HL-60 (cell line): ENCODE measurements around the gene KSR2.

Source experiments
- DNase-seq, 2 experiments: peaks; one replicate each; pipeline ENCODE4 v3.0.0-alpha.2; 2010 to 2020; ENCODE audit warnings: low read depth in 1 of 2, low spot score in 1 of 2
- H3K27ac ChIP-seq: fragments of 250-450 bp; sonication (Bioruptor Pico); replicated peaks from 2 replicates; pipeline ENCODE4 v1.5.1; 2020; ENCODE audit warnings: mild to moderate bottlenecking, moderate library complexity
- H3K27me3 ChIP-seq: fragments of 250-450 bp; sonication (Bioruptor Pico); 2 replicates; pipeline ENCODE4 v1.5.1; 2021; ENCODE audit warnings: mild to moderate bottlenecking, moderate library complexity; ENCODE audit not compliant: insufficient read depth, poor library complexity, severe bottlenecking
- H3K4me3 ChIP-seq: replicated peaks from 2 replicates; pipeline ENCODE4 v1.5.1; 2011; ENCODE audit warnings: mild to moderate bottlenecking, control low read depth, low read length; ENCODE audit not compliant: insufficient read depth
- CTCF ChIP-seq: IDR thresholded peaks from one replicate; pipeline ENCODE4 v1.5.1; 2011; ENCODE audit warnings: low read length, control low read depth, inconsistent platforms; ENCODE audit not compliant: insufficient read depth
- GABPA ChIP-seq: IDR thresholded peaks from 2 replicates; pipeline ENCODE4 v1.6.1; 2012; ENCODE audit warnings: low read depth
- POLR2AphosphoS5 ChIP-seq: IDR thresholded peaks from 2 replicates; pipeline ENCODE4 v1.6.1; 2012; ENCODE audit warnings: low read depth
- REST ChIP-seq: IDR thresholded peaks from 2 replicates; pipeline ENCODE4 v1.6.1; 2012; ENCODE audit warnings: low read depth; ENCODE audit not compliant: insufficient replicate concordance
- SPI1 ChIP-seq: IDR thresholded peaks from 2 replicates; pipeline ENCODE4 v1.6.1; 2012; ENCODE audit warnings: low read depth, mild to moderate bottlenecking, borderline replicate concordance

Gene KSR2

DNA sequence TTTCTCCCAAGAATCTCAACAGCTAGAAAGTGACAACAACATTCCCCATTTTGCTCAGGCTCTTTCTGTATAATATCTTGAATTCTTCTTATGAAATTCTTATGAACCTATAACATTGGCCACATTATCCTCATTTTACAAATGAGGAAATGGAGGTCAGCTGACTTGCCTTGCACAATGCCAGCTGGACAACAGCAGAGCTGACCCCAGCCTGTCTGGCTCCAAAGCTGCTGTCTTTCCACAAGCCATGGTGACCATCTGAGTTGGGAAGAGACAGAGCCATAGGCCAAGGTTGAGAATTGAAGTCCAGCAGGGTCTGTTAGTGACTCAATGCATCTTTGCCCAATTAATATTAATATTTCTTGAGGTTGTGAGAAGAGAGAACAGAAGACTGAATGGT is 87.3 kb downstream of the KSR2 start:
- Histone ChIP-seq H3K27ac (no peak overlapping the region), H3K27me3 (peaks cover 2% of the 10 kb centered on the region), H3K4me3 (no peak overlapping the region)
- no peak for DNase-seq
- no peak for TF ChIP-seq REST
- TF ChIP-seq SPI1 = no peak
- TF ChIP-seq POLR2AphosphoS5 = no peak
- TF ChIP-seq GABPA = no peak
- no peak for TF ChIP-seq CTCF

DNA sequence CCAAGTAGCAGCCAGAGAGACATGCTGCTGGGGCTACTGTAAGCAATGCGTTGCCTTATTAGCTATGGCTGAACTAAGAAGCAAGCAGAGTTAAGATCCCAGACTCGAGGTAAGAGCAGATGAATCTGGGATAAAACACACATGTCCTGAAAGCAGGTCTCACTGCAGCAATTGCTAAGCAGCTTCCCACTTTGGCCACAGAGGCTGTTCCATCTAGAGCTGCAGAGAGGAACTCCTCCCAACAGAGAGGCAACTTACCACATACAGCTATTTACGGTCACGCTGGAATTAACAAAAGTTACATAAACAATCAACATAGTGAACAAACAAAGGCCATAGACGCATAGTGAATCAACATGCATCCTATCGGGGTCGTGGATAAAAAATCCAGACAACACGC is 90.2 kb downstream of the KSR2 start:
- no peak overlapping the region for H3K4me3 ChIP-seq
- no peak overlapping the region for H3K27ac ChIP-seq
- peaks cover 10% of the 10 kb centered on the region for H3K27me3 ChIP-seq
- no peak for DNase-seq
- TF ChIP-seq CTCF (no peak), SPI1 (no peak), POLR2AphosphoS5 (no peak), GABPA (no peak), REST (no peak)

DNA sequence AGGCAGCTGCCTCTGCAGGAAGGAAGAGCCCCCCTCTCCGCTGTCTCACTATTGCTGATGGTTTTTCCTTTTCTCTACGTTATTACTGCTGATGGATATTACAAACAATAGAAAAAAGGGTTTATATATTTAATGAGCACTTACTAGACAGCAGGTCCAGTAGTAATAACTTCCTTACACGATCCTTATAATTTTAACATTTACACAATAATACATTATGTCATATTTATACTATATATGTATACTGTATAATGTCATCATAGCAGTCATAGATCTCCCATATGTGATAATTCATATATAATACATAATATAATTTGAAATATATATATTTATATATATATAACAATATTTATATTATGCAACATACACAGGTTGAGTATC is 92.4 kb downstream of the KSR2 start:
- TF ChIP-seq SPI1 (no peak), REST (no peak), CTCF (no peak), POLR2AphosphoS5 (no peak), GABPA (no peak)
- no peak overlapping the region for H3K4me3 ChIP-seq
- no peak for DNase-seq
- H3K27ac ChIP-seq = no peak overlapping the region
- peaks cover 10% of the 10 kb centered on the region for H3K27me3 ChIP-seq
